BE2C (cell line): ENCODE measurements around the gene USP19. TPM values are rescaled to one million over a fixed set of nuclear protein-coding genes. Genes with fewer than 3 reads are reported as not detected.

Experiments
- DNase-seq: peaks from one replicate; pipeline ENCODE4 v3.0.0-alpha.2; 2020
- H3K27me3 ChIP-seq: fragments of 250-450 bp; sonication (Bioruptor Pico); 2 replicates; pipeline ENCODE4 v1.5.1; 2020; ENCODE audit warnings: mild to moderate bottlenecking
- H3K36me3 ChIP-seq: fragments of 250-450 bp; sonication (Bioruptor Pico); 2 replicates; pipeline ENCODE4 v1.5.1; 2020; ENCODE audit warnings: mild to moderate bottlenecking
- H3K4me1 ChIP-seq: fragments of 250-450 bp; sonication (Bioruptor Pico); 2 replicates; pipeline ENCODE4 v1.5.1; 2020
- H3K4me3 ChIP-seq: 2 replicates; pipeline ENCODE4 v1.5.1; 2011; ENCODE audit warnings: low read depth, low read length
- H3K9me3 ChIP-seq: fragments of 250-450 bp; sonication (Bioruptor Pico); 2 replicates; pipeline ENCODE4 v1.5.1; 2020
- polyA plus RNA-seq: library from polyadenylated mRNA; unstranded; fragments of >200 nt; gene quantifications from one replicate; pipeline ENCODE4 v1.2.1, GENCODE V29; 2012; ENCODE audit warnings: low read depth, missing spikeins; ENCODE audit not compliant: insufficient read length, insufficient read depth
- TF ChIP-seq, protein P1 (sequence below): IDR thresholded peaks from 2 replicates; pipeline ENCODE4 v1.5.1; 2012; ENCODE audit warnings: mild to moderate bottlenecking, low read depth, low read length

The USP19 gene, protein sequence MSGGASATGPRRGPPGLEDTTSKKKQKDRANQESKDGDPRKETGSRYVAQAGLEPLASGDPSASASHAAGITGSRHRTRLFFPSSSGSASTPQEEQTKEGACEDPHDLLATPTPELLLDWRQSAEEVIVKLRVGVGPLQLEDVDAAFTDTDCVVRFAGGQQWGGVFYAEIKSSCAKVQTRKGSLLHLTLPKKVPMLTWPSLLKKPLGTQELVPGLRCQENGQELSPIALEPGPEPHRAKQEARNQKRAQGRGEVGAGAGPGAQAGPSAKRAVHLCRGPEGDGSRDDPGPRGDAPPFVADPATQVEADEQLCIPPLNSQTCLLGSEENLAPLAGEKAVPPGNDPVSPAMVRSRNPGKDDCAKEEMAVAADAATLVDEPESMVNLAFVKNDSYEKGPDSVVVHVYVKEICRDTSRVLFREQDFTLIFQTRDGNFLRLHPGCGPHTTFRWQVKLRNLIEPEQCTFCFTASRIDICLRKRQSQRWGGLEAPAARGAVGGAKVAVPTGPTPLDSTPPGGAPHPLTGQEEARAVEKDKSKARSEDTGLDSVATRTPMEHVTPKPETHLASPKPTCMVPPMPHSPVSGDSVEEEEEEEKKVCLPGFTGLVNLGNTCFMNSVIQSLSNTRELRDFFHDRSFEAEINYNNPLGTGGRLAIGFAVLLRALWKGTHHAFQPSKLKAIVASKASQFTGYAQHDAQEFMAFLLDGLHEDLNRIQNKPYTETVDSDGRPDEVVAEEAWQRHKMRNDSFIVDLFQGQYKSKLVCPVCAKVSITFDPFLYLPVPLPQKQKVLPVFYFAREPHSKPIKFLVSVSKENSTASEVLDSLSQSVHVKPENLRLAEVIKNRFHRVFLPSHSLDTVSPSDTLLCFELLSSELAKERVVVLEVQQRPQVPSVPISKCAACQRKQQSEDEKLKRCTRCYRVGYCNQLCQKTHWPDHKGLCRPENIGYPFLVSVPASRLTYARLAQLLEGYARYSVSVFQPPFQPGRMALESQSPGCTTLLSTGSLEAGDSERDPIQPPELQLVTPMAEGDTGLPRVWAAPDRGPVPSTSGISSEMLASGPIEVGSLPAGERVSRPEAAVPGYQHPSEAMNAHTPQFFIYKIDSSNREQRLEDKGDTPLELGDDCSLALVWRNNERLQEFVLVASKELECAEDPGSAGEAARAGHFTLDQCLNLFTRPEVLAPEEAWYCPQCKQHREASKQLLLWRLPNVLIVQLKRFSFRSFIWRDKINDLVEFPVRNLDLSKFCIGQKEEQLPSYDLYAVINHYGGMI (N-terminal part only)
- polyA plus RNA-seq = 53.2 TPM

DNA sequence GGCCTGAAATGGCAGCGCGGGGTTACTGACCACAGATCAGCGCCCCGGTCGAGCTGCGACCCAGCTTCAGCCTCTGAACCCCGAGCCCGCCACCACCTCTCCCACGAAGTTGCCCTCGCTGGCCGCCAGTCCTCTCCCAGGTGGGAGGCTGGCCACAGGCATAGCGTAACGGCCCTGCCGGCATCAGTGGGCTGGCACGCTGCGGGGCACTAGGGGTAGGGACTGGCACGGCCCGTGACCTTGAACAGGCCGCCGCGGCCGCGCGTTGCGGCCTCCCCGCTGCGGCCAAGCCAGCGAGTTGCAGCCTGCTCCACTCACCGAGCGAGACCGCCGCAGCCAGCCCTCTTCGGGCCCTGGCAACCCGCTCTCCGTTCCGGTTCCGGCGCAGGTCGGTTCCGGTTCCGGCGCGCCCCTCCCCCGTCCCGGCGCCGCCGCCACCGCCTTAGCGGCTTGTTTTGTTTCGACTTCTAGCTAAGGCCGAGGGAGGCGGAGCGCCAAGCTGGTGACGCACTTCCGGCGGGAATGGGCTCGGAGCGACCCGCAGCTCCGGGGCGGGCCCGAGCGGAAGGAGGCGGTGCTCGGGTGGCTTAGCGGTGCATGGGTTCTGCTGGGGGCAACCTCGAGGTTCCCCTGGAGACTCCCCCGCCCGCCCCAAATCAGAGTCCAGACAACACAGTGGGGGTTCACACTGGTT is at the start of gene USP19:
TSS of gene USP19 (minus strand) at position 386 of the 694 bp plus-strand sequence. CDS start 1,678 bp downstream, outside the sequence.
- peak; percentile 87 for DNase-seq
- Histone ChIP-seq H3K4me1 (no peaks in the 10 kb centered on the region), H3K4me3 (peak within 1 kb of the TSS; percentile 82), H3K9me3 (no peaks in the 10 kb centered on the region), H3K36me3 (peaks cover 9% of the 10 kb centered on the region), H3K27me3 (no peaks in the 10 kb centered on the region)
- TF ChIP-seq, protein P1, sequence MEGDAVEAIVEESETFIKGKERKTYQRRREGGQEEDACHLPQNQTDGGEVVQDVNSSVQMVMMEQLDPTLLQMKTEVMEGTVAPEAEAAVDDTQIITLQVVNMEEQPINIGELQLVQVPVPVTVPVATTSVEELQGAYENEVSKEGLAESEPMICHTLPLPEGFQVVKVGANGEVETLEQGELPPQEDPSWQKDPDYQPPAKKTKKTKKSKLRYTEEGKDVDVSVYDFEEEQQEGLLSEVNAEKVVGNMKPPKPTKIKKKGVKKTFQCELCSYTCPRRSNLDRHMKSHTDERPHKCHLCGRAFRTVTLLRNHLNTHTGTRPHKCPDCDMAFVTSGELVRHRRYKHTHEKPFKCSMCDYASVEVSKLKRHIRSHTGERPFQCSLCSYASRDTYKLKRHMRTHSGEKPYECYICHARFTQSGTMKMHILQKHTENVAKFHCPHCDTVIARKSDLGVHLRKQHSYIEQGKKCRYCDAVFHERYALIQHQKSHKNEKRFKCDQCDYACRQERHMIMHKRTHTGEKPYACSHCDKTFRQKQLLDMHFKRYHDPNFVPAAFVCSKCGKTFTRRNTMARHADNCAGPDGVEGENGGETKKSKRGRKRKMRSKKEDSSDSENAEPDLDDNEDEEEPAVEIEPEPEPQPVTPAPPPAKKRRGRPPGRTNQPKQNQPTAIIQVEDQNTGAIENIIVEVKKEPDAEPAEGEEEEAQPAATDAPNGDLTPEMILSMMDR = no peak

DNA sequence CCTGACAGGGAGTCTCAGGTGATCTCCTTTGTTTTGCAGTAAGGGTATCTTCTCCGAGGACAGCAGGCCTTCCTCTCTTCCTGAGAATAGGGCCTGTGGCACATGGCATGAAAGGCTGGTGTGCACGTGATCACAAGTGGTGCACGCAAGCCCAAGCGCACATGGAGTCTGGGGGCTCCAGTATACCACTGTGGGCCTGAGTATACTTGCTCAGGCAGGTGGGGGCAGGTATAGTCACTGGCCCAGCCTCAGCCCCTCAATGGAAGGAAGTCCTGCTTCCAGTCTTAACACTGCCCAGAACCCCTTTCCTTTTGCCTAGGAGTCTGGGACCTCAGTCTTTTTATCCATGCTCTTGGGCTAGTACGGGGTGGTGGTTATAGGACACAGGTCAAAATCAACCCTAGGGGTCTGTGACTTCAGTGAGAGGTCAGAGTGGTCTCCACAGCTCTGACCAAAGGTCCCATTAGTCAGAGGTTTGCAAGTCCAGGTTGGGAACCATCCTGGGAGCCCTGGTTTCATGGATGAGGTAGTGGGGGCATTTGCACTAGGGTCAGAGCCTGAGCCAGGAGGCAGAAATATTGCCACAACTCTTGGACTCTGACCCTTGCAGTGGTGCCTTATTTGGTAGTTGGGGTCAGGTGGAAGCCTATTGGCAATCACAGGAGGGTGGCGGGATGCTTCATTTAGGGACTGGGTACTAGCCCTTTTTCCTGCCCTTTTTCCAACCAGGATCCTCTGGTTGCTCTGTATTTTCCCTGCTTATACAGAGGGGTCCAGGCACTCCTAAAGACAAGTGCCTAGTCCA is 46.3 kb upstream of the USP19 start:
- Histone ChIP-seq H3K36me3 (peaks cover 3% of the 10 kb centered on the region; the same call in 1 of the 2 replicates), H3K9me3 (no peaks in the 10 kb centered on the region), H3K4me3 (peak overlapping the region; percentile 38), H3K4me1 (peaks cover 4% of the 10 kb centered on the region; the same call in 1 of the 2 replicates), H3K27me3 (no peaks in the 10 kb centered on the region)
- TF ChIP-seq, protein P1 = no peak
- no peak for DNase-seq

DNA sequence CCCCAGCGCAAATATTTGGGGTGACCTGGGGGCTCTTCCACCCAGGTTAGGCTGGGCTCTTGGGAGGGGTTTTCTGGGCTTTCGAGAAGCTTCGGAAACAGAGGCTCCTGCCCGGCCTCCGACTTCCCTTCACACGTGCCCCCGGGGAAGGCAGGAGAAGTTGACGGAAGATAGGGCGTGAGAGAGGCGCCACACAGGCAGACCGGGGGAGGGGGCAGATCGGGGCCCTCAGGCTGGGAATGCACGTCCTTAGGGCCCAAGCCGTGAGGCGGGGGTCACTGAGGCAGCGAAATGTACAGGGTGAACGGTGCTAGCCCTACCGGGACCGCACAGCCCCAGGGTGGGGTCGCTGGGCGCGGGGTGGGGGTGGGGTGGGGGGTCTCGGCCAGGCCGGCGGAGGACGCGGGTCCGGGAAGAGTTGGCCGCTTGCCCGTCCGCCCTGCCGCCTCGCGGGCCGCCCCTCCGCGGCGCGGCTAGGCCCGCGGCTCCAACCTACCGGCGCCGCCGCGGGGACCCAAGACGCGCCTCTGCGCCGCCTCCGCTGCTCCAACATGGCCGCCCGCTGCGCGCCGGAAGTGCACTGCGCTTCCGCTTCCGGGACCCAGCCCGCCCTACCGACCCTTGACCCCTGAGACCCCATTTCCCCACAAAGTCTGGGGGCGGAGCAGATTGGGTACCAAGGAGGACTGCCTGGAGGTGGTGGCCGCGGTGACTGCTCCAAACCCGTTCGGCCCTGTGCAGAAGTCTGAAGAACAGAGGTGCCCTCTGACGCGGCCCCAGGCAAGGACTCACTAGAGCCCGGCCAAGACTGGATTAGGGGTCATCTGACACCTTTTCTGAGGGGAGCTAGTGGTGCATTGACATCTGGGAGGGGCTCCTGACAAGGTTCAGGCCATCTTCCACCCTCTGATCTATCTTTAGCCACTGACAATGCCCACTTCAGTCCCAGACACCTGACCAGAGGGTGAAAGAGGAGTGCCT is 45.4 kb upstream of the USP19 start, which contains the start of gene CCDC71:
TSS of gene CCDC71 (minus strand) at position 561 of the 981 bp plus-strand sequence. CDS start 2,123 bp downstream, outside the sequence.
- TF ChIP-seq, protein P1 = no peak
- H3K27me3 ChIP-seq = no peaks in the 10 kb centered on the region
- peak within 1 kb of the TSS; percentile 71 for H3K4me3 ChIP-seq
- peaks cover 3% of the 10 kb centered on the region; the same call in 1 of the 2 replicates for H3K36me3 ChIP-seq
- peaks cover 4% of the 10 kb centered on the region; the same call in 1 of the 2 replicates for H3K4me1 ChIP-seq
- no peaks in the 10 kb centered on the region for H3K9me3 ChIP-seq
- peak; percentile 58 for DNase-seq

DNA sequence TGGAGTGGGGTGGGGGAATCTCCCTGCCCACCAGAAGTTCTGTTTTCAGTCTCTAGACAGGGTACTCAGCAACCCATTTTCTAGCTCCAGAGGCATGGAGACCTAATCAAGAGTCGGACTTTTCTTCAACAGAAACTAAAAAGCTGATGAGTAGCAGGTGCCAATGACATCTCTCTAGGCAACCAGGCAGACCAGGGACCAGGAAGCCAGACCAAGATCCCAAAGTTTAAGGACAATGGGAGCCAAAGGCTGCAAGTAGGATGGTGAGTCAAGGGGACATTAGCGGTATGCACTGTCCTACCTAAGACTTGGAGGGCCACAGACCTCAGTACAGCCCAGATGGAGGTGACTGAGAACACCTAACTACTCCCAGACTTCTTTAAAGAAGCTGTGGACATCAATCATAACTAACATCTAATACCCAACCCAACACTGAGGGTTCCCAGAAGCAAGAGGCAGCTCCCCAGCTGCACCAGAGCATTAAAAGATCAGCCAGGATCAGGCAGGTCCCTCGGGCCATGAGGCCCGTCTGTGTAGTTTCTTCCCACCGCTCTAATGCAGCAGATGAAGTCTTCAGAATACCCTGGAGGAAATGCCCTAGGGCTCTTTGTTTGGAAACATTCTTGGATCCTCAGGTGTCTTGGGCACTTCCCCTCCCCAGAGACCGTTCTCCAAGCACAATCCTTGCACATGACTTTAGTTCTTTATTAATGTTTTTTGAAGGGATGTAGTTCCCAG is 44.5 kb upstream of the USP19 start:
- TF ChIP-seq, protein P1 = no peak
- DNase-seq = no peak
- peak overlapping the region; percentile 71 for H3K4me3 ChIP-seq
- H3K27me3 ChIP-seq = no peaks in the 10 kb centered on the region
- H3K36me3 ChIP-seq = peaks cover 3% of the 10 kb centered on the region; the same call in 1 of the 2 replicates
- no peaks in the 10 kb centered on the region for H3K4me1 ChIP-seq
- no peaks in the 10 kb centered on the region for H3K9me3 ChIP-seq
